Mucosa of gallbladder (tissue), 1 donor: ENCODE data around the gene DCAF6. TPM values are rescaled to one million over a fixed set of nuclear protein-coding genes. Genes with fewer than 3 reads are reported as not detected.
"Not testable (repeated sequence)": the region's sequence is repeated elsewhere in the genome, so short reads cannot be mapped to it uniquely, and the experiment has no call there.

Experiments
- DNase-seq: peaks from one replicate; pipeline ENCODE4 v3.0.0-alpha.2; 2020; ENCODE audit warnings: low spot score
- total RNA-seq: library from RNA; stranded (reverse); gene quantifications from one replicate; pipeline ENCODE4 v1.2.1, GENCODE V29; 2021
- donor health status: DM: no; HTN: no; CAD: no.

The DCAF6 gene
- total RNA-seq, 1 donor from 2014 or later: 63.9 TPM

DNA sequence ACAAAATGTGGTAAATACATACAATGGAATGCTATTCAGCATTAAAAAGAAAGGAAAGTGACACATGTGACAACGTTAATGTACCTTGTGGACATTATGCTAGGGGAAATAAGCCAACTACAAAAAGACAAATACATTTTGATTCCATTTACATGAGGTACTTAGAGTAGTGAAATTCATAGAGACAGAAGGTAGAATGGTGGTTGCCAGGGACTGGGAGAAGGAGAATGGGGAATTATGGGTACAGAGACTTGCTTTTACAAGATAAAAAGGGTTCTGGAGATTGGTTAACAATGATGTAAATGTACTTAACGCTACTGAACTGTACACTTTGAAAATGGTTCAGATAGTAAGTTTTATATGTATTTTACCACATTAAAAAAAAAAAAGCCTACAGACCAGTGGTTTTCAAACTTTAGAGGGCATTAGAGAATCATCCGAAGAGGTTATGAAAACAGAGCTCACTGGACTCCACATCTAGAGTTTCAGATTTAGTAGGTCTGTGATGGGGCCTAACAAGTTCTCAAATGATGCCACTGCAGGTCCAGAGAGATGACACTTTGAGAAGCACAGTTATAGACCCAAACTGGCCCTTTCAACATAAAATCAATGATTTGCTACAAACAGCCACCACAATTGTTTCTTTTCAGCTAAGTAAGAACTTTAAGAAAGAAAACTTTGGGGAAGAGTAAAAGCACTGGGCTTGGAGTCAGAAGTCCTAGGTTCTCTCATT is 13.0 kb upstream of the DCAF6 start:
- DNase-seq: no peak

DNA sequence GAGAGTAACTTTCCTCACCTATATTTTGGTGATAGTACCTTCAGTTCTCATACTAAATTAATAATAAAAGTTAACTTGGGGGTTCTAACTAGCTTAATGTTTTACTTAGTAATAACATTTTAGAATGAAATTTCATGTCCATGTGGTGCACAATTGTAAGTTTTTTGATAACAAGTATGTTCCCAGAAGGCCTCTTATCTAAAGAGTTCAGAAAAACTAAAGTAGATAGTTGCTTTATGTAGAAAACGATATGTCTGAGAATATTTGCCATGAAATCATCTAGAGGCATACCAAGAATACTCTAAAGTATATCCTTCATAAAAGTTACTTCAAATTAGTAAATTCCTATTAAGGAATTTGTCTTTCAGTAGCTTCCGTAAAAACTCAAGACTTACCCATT is 12.4 kb upstream of the DCAF6 start:
- no peak for DNase-seq

DNA sequence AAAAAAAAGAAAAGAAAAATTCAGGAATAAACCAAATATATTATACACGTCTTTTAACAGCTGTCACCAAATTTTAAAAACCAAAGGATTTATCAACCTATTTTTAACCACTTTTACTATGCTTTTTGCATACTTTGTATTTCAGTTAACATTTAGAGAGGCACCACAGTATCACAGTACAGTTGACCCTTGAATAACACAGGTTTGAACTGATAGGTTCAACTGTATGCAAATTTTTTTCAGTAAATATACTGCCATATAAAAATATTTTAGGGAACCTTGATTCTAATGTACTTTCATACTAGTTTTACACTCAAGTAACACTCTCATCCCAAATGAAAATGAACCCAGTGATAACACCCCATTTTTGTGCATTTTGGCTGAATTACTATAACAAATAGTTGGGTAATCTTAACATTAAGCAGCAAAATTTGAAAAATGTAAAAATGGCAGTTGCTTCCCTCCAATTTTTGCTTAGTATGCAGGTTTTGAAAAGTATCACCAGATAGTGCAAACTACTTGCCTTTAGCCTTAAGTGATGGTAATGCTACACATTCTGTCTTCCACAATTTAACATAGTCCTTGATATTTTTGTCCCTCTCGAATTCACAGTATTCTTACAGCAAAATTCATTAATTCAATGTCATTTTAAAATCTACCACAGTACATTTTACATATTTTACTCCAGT is 11.8 kb upstream of the DCAF6 start:
- no peak for DNase-seq

DNA sequence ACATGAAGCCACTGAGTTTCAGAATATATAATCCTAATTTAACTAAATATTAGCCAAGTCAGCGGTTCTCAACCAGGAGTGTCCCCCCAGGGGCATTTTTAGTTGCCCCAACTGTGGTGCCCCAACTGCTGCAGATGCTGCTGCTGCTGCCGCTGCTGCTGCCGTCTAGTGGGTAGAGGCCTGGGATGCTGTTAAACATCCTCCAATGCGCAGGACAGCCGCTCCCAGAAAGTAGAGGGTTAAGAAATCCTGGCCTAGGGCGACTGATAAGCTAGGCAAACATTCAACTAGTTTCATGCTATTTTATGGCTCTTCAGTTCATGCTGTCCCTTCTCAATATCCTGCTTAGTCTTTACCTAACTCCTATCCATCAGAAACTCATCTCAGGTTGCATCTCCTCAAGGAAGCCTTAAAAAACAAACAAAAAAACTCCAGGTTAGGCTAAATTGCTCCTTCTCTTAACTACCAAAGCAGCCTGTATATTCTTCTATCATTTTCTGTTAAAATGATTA is 9.9 kb upstream of the DCAF6 start:
- DNase-seq: peak; percentile 32

DNA sequence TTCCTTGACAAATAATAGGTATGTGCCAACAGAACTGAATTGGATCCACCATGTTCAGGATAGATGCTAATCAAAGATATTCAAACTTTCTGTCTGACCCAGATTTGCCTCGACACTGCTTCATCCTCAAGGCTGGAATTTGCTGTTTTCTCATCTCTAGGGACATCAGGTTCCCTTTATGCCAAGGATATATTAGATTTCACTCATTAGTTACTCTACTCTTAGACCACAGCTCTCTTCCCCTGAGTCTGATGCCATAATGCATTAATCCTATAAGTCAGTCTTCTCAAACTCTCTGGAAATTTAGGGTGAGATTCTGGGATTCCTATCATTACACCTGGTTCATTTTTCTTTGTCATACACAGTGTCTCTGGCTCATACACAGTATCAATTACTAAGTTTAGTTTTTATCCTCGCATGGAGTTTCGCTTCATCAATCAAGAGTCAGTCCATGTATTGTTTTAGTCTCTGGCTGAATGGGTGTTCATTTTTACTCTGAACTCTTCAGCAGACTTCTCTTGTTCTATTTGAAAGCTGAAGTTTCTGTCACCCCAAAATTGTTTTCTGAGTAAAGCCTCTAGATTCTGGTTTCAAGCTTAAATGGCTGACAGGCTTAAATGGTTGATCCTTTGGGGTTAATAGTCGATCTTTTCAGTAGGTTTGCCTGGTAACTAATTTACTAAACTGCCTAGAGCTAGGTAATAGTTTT is 9.3 kb upstream of the DCAF6 start:
- DNase-seq: no peak

DNA sequence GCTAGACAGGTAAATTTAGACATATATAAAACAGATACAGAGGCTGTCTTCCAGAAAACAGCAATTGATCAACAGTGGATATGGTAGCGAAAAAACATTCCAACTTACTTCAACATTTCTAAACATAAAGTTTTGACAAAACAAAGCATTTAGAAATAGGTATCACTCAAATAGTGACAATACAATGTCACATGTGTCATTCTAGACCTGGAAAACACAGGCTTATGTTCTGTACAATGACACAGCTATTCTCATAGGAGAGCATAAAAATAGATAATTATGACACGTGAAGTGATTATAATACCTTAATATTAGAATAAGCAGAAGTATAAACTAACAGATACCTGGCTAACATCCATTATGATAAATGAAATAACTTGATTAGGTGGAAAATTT is 8.0 kb upstream of the DCAF6 start:
- DNase-seq: no peak

DNA sequence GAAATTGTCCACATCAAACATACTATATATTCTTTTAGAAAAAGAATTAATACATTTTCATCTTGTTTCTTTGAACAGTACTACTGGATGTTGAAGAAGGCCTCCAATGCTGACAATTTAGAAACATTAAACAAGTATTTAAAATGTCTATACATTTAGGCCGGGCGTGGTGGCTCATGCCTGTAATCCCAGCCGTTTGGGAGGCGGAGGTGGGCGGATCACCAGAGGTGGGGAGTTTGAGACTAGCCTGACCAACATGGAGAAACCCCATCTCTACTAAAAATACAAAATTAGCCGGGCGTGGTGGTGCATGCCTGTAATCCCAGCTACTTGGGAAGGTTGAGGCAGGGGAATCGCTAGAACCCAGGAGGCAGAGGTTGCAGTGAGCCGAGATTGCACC is 7.6 kb upstream of the DCAF6 start:
- not testable (repeated sequence) for DNase-seq

DNA sequence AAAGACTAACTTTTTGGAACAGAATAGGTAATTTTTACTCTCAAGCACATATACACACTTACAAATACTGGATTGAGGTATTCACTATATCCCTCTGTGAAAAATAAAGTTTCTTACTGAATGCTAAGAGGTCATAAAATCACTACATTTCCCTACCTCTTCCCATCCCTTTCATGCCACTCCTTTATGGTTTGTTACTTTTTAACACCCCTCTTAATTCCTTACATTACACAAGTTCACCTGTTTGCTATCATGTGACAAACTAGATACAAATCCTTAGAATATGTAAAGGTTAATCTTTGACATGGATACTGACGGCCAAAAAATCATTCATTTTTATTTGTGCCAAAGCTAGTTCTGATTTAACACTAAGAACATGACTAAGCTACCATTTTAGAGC is 6.8 kb upstream of the DCAF6 start:
- DNase-seq: no peak

DNA sequence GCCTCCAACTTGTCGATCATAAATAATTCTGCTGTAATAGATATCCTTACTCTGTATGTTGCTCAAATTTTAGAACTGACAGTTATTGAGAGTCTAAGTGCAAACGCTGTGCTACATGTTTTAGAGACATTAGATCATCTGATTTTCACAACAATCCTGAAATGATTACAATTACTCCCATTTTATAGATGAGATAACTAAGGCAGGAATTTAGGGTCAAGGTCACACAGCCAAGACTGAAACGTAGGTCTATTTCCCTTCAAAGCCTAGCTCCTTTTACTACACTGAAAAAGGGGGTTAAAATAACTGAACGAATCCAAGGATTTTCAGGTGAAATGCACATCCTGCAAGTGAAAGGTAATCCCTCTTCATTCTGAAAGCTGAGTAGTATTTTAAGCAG is 2.7 kb upstream of the DCAF6 start:
- DNase-seq: no peak

DNA sequence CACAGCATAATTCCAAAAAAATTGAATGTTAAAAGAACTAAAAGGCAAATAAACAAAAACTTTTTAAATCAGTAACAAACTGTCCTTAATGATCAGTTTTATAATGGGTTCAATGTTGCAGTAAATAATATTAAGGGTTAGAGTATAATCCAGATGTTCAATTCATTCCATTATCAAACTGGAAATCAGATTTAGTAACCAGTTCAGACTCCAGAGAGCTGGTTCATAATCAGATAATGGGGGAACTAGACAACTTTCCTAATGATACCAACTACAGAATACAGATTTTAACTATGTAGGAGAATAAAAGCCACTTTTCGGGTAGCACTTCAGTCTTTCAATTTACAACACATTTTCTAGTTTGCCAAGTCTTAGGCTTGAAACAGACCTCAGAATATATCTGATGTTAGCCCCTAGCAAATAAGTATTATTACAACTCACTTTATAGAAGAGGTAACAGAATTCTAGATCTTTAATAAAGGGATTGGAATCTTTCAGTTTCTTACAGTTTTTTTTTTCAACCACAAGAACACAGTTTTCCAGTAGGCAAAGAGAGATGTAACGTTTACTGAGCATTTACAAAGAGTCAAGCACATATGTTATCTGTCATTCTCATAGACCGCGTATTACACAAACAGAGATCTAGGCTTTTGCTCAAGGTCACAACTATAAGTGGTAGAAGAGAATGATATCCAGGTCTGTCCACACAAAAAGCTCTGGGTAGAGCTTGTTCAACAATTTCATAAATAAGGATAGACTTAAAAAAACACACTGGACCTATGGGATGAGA is 1.9 kb upstream of the DCAF6 start:
- DNase-seq: no peak

DNA sequence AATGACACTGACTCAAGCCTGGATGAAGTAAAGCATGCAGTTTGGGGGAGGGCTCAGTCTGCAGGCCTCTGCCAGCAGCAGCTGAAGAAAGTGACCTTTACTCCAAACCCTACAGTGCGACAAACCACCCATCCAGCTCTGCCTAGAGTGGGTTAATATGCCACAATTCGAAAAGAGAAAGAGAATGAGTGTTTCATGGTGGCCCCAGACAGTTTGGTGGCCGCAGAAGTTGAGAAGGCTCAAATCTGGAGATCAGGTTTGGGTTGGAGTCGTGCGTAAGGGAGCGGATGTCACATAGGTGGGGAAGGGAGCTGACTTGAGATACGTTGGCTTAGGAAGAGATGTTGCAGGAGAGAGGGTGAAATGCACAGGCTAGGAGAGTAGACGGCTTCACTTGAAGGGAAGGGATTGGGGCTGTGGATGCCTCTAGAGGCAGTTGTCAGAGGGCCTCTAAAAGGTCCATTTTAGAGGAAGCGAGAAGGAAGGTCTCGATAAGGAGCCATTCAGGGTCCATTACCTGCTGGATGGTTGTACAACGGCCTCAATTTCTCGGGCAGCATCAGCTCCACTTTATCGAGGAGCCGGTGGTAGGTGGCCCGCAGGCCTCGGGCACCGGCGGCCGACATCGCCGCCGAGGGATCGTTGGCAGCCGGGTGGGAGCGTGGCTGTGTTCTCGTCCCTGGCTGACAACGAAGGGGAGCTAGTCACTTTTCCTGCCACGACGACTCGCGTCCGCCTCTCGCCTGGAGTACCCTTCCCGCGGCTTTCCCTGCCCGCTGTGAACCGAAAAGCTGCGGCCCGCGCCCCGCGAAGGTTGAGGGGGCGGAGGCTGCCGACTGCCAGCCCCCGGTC is 1.0 kb upstream of the DCAF6 start:
- DNase-seq: peak; percentile 21

DNA sequence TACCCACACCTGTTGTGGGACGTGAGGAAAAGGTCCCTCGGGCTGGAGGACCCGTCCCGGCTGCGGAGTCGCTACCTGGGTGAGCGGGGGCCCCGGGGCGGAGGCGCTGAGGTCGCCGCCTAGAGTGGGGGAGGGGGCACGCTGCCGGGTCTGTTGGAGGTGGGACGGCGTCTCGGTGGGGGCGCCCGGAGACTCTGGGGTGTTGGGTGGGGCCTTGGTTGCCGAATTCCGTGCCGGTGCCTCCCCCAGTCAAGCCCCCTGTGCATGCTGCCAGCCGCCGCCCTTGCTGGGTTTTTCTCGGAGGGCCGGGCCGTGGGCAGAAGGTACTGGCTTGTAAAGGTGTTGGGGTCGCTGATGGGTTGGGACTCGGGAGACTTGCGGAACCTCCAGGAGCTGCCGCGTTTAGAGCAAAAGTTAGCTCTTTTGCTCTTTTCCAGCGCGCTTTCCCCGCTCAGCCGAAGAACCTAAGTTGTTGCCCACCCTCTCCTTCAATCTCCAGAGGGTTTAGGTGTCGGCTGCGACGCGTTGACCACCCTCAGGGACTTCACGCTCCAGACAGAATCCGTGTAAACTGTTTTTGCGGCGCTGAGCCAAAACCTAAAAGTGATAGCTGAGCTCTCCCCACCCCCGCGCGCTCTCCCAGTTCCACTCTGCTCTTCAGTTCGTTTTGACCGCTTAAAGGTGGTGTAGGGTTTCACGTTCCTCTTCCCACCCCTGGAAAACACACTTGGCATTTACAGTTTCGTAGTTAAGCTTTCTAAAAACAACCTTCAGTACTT is 636 bp downstream of the DCAF6 start, which contains the start of gene MPC2:
Gene MPC2, minus strand, starts transcription at position 143 of the 779 bp plus-strand sequence. CDS start 1,231 bp downstream, outside the sequence.
- peak; percentile 68 for DNase-seq

DNA sequence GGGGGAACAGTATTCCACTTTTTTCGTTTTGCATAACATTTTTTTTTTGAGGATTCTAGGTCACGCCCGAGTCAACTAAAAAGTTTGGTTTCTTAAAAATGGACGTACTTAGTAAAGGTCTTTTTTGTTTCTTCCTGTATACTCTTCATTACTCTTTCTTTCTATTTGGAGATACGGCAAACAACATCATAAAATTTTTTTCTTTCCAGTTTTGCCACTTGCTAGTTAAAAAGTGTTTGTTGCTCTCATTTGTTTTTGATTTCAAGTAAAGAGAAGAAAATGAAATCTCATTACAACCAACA is 1.2 kb downstream of the DCAF6 start:
- DNase-seq: no peak

DNA sequence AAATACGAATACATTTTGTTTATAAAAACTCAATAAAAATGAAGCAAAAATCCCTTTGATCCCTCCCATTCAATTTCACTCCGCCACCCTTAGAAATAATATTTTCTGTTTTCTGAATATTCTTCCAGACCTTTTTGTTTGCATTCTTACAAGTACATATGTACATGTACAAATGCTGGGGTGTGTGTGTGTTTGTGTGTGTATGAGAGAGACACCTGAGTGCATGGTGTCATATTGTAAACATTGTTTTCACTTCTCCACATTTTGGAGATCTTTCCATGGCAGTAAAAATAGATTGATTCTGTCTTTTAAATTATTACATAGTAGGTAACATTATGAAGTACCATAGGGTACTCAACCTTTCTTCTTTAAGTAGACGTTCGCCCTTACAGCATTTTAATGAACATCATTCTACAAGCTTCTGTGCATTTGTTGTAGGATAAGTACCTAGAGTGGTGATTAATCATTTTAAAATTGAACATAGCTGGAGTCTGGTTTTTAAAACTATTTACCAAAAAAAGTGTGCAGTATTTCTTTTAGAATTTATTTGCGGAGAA is 1.7 kb downstream of the DCAF6 start:
- no peak for DNase-seq

DNA sequence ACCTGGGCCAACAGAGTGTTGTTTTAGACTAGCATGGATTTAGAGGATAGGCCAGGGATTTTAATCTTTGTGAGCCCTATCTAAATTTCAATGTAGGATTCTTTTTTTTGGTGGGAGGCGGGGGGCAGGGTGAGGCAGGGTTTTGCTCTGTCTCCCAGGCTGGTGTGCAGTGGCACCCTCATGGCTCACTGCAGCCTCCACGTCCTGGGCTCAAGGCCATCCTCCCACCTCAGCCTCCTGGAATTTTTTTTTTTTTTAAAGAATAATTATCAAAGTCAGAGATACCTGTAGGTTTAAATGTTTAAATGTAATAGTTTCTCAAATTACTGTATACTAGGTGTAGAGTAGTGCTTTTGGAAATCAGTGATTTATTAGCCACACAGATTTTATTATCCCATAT is 3.8 kb downstream of the DCAF6 start:
- no peak for DNase-seq

DNA sequence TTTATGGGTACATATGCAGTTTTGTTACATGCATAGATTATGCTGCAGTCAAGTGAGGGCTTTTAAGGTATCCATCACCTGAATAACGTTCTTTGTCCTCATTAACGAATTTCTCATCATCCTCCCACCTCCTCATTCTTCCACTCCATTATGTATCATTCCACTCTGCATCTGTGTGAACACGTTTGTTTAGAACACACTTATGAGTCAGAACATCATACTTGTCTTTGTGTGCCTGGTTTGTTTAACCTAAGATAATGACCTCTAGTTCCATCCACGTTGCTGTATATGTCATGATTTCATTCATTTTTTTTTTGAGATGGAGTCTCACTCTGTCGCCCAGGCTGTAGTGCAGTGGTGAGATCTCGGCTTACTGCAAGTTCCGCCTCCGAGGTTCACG is 7.1 kb downstream of the DCAF6 start:
- no peak for DNase-seq

DNA sequence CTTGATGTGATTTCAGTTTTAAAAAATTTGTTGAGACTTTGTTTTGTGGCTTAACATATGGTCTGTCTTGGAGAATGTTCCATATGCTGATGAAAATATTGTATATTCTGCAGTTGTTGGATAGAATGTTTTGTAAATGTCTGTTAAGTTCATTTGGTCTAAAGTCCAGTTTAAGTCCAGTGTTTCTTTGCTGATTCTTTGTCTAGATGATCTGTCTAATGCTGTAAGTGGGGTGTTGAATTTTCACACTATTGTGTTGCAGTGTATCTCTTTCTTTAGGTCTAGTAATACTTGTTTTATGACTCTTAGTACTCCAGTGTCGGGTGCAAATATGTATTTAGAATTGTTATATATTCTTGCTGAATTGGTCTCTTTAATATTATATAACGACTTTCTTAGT is 11.2 kb downstream of the DCAF6 start:
- DNase-seq: no peak

DNA sequence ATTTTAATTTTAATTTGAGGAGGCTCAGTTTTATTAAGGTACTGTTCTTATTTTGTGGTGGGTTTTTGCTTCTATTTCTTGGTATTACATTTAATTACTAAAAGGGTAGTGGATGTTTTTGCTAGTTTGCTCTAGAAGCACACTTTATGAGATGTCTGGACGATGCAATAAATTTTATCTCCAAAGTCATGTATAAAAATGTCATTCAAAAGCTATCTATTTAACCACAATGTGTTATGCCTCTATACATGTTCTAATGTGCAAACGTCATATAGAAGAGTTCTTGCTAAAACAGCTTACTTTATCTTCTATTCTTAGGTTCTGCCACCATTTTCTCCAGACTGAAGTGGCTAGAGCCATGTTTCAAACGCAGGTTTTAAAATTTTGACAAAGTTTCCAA is 13.3 kb downstream of the DCAF6 start:
- no peak for DNase-seq

DNA sequence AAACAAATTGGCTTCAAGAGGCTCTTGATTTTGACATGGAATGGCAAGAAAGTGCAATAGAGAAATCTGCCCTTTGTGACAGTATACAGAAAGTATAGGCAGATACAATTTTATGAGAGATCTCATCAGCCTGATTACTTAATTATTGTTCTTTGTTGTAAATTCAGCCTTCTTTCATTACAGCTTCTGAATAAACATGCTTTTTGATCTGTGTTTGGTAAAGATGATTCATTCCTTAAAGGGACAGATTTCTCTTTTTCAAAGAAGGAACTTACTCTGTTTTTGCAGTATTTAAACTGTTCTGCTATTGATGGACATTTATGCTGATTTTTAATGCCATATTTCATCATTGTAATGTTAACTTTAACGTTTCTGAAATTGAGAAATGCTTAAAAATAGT is 14.1 kb downstream of the DCAF6 start:
- no peak for DNase-seq

DNA sequence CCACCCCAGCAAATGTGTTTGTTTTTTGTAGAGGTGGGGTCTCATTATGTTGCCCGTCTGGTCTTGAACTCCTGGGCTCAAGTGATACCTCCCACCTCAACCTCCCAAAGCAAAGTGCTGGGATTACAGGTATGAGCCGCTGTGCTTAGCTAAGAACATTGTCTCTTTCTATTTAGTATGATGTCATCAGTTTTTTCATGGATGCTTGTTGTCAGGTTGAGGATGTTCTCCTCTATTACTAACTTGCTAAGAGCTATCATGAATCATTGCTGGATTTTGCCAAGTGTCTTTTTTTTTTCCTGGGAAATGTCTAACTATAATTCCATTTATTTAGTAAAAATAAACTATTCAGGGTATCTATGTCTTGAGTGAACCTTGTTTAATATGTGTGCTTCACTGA is 19.4 kb downstream of the DCAF6 start:
- no peak for DNase-seq
